MCF 10A (cell line): Measurements from ENCODE around the gene CTXN3. TPM values are rescaled to one million over a fixed set of nuclear protein-coding genes. Genes with fewer than 3 reads are reported as not detected.

Source experiments
- BruUV-seq: library from RNA; stranded (reverse); fragments of 400-500 nt; replicated peaks from 2 replicates; lab custom pipeline; 2021; lab: Mats Ljungman, UMichigan
- CTCF ChIA-PET: fragments of 300-600 bp; sonication (Branson Sonifier 250); formaldehyde crosslinking; extraction: SDS; loops from one replicate; lab custom pipeline; 2021; ENCODE audit warnings: antibody characterized with exemption, inconsistent platforms; lab: Yijun Ruan, JAX
- POLR2A ChIA-PET: fragments of 300-600, 350-650 bp; sonication (Branson Sonifier 250); formaldehyde crosslinking; extraction: SDS; loops from one replicate; lab custom pipeline; 2020; ENCODE audit warnings: antibody characterized with exemption, inconsistent platforms; lab: Yijun Ruan, JAX
- DNase-seq: peaks from one replicate; pipeline ENCODE4 v3.0.0-alpha.2; 2018; ENCODE audit not compliant: unreplicated experiment
- H3K27ac Mint-ChIP-seq: one replicate; pipeline ENCODE4 v1.8.0; 2022; ENCODE audit warnings: mild to moderate bottlenecking, low read depth, mixed read lengths; ENCODE audit not compliant: unreplicated experiment
- H3K27me3 Mint-ChIP-seq: one replicate; pipeline ENCODE4 v1.8.0; 2022; ENCODE audit warnings: mixed read lengths; ENCODE audit not compliant: insufficient read depth, unreplicated experiment
- H3K36me3 Mint-ChIP-seq: one replicate; pipeline ENCODE4 v1.8.0; 2022; ENCODE audit warnings: mild to moderate bottlenecking, moderate library complexity, mixed read lengths; ENCODE audit not compliant: insufficient read depth, unreplicated experiment
- H3K4me1 Mint-ChIP-seq: one replicate; pipeline ENCODE4 v1.8.0; 2022; ENCODE audit warnings: mixed read lengths; ENCODE audit not compliant: insufficient read depth, unreplicated experiment
- H3K4me3 Mint-ChIP-seq: one replicate; pipeline ENCODE4 v1.8.0; 2022; ENCODE audit warnings: mild to moderate bottlenecking, moderate library complexity, mixed read lengths; ENCODE audit not compliant: unreplicated experiment
- H3K9me3 Mint-ChIP-seq: one replicate; pipeline ENCODE4 v1.8.0; 2022; ENCODE audit warnings: mixed read lengths; ENCODE audit not compliant: unreplicated experiment
- intact Hi-C: fragments of 100-400 bp; cut with micrococcal nuclease; formaldehyde crosslinking; loops from 2 replicates; pipeline ENCODE4 v1.14.1; 2022
- total RNA-seq: library from RNA; stranded (reverse); gene quantifications from 2 replicates; pipeline ENCODE4 v1.2.3, GENCODE V29; 2022
- TF ChIP-seq, protein P1 (sequence below): fragments of 200-600 bp; IDR thresholded peaks from one replicate; pipeline ENCODE4 v1.8.0; 2022; ENCODE audit warnings: antibody characterized with exemption, mild to moderate bottlenecking; ENCODE audit not compliant: unreplicated experiment

Gene CTXN3
- total RNA-seq, 1 experiment from 2014 or later, result not detected

GRCh38 chr5:127685662-127686061 is 36.8 kb downstream of the CTXN3 start:
- TF ChIP-seq, protein P1, sequence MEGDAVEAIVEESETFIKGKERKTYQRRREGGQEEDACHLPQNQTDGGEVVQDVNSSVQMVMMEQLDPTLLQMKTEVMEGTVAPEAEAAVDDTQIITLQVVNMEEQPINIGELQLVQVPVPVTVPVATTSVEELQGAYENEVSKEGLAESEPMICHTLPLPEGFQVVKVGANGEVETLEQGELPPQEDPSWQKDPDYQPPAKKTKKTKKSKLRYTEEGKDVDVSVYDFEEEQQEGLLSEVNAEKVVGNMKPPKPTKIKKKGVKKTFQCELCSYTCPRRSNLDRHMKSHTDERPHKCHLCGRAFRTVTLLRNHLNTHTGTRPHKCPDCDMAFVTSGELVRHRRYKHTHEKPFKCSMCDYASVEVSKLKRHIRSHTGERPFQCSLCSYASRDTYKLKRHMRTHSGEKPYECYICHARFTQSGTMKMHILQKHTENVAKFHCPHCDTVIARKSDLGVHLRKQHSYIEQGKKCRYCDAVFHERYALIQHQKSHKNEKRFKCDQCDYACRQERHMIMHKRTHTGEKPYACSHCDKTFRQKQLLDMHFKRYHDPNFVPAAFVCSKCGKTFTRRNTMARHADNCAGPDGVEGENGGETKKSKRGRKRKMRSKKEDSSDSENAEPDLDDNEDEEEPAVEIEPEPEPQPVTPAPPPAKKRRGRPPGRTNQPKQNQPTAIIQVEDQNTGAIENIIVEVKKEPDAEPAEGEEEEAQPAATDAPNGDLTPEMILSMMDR, result no peak
- ChIA-PET POLR2A (interaction anchor here (0.8 to 1.6 kb wide), 7 partner anchors 10 to 186 kb away, joined by 3 to 5 read pairs (median 3); no protein-coding TSS in a partner anchor), CTCF (interaction anchor here (0.6 kb wide), 1 partner anchor 529 kb away, joined by 3 read pairs; no protein-coding TSS in a partner anchor)
- no peaks in the 10 kb centered on the region for H3K27me3 Mint-ChIP-seq
- BruUV-seq, result no TSS peak
- intact Hi-C loops, result no loop called here
- peaks cover 32% of the 10 kb centered on the region for H3K4me1 Mint-ChIP-seq
- peak overlapping the region; percentile 93 for H3K27ac Mint-ChIP-seq
- peak overlapping the region; percentile 2 for H3K4me3 Mint-ChIP-seq
- peaks cover 6% of the 10 kb centered on the region for H3K36me3 Mint-ChIP-seq
- peak; percentile 69 for DNase-seq
- H3K9me3 Mint-ChIP-seq, result peaks cover 8% of the 10 kb centered on the region

GRCh38 chr5:127686424-127686823 is 37.5 kb downstream of the CTXN3 start:
- DNase-seq, result no peak
- Mint-ChIP-seq H3K27ac (peak overlapping the region; percentile 93), H3K4me1 (peaks cover 32% of the 10 kb centered on the region), H3K9me3 (peaks cover 8% of the 10 kb centered on the region), H3K27me3 (no peaks in the 10 kb centered on the region), H3K36me3 (peaks cover 6% of the 10 kb centered on the region), H3K4me3 (peak overlapping the region; percentile 2)
- BruUV-seq, result no TSS peak
- TF ChIP-seq, protein P1, result no peak
- ChIA-PET POLR2A (interaction anchor here (0.8 to 1.6 kb wide), 3 partner anchors 52 to 185 kb away, joined by 3 to 5 read pairs (median 3); no protein-coding TSS in a partner anchor), CTCF (no interaction called here)
- intact Hi-C loops, result no loop called here

- BruUV-seq, result no TSS peak
- no peak overlapping the region for H3K27ac Mint-ChIP-seq
- ChIA-PET POLR2A (no interaction called here), CTCF (interaction anchor here (0.8 kb wide), 1 partner anchor 124 kb away, joined by 4 read pairs; no protein-coding TSS in a partner anchor)
- no peaks in the 10 kb centered on the region for H3K9me3 Mint-ChIP-seq
- TF ChIP-seq, protein P1, result no peak
- peaks cover 21% of the 10 kb centered on the region for H3K4me1 Mint-ChIP-seq
- peaks cover 10% of the 10 kb centered on the region for H3K27me3 Mint-ChIP-seq
- DNase-seq, result no peak
- intact Hi-C loops, result no loop called here
- H3K4me3 Mint-ChIP-seq, result no peak overlapping the region
- H3K36me3 Mint-ChIP-seq, result peaks cover 5% of the 10 kb centered on the region
These were observed 45.8 kb downstream of the CTXN3 start for GRCh38 chr5:127694518-127695171.

DNA sequence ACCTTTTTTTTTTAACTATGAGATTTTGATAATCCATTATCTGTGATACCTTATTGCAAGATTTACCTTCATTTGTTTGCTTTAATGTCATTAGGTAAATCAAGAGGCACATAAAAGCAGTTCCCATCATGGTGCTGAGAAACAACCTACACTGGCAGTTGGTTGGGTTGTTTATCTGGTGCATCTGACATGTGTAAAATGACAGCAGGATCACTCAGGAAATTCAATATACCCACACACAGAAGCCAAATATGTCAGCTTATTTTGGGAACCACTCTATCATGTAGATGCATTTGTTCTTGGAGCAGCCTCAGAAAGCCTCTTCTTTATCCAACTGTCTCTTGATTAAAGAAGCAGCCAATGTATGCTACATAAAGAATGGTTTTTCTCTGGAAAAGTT is 46.5 kb downstream of the CTXN3 start:
- Mint-ChIP-seq H3K36me3 (peaks cover 5% of the 10 kb centered on the region), H3K9me3 (no peaks in the 10 kb centered on the region), H3K4me3 (no peak overlapping the region), H3K27me3 (peaks cover 17% of the 10 kb centered on the region), H3K4me1 (peaks cover 21% of the 10 kb centered on the region), H3K27ac (no peak overlapping the region)
- BruUV-seq, result no TSS peak
- ChIA-PET POLR2A (no interaction called here), CTCF (no interaction called here)
- intact Hi-C loops, result no loop called here
- DNase-seq, result no peak
- TF ChIP-seq, protein P1, result no peak
